NCI-H2107 treated with DMSO at 0.1 percent for 48 hours (cell line): ENCODE results near the gene FGD5.
A peak's percentile ranks its signal among the peaks of the same experiment; 100 is the strongest.

ENCODE experiments used
- DNase-seq: peaks from one replicate; lab custom pipeline; 2025; ENCODE audit not compliant: unreplicated experiment; lab: John Stamatoyannopoulos, UW

The FGD5 gene

GRCh38 chr3:14818804-14819500 lies at the start of gene FGD5:
TSS of gene FGD5 (plus strand) at chr3:14818962. CDS start at chr3:14819072, 110 bp downstream.
- DNase-seq = no peak

- no peak for DNase-seq
Observed at GRCh38 chr3:14769544-14770325, 49.0 kb upstream of the FGD5 start.

GRCh38 chr3:14770591-14770990 lies 48.2 kb upstream of the FGD5 start:
- DNase-seq = no peak

- DNase-seq = no peak
Observed at GRCh38 chr3:14771593-14772497, 46.9 kb upstream of the FGD5 start.

- no peak for DNase-seq
Observed at GRCh38 chr3:14772533-14773138, 46.1 kb upstream of the FGD5 start.

GRCh38 chr3:14773281-14773680 lies 45.5 kb upstream of the FGD5 start:
- no peak for DNase-seq

GRCh38 chr3:14773691-14774128 lies 45.1 kb upstream of the FGD5 start:
- no peak for DNase-seq

- DNase-seq = no peak
Observed at GRCh38 chr3:14774431-14774830, 44.3 kb upstream of the FGD5 start.

- DNase-seq = no peak
Observed at GRCh38 chr3:14775011-14775410, 43.8 kb upstream of the FGD5 start.

GRCh38 chr3:14775563-14775962 lies 43.2 kb upstream of the FGD5 start:
- no peak for DNase-seq

GRCh38 chr3:14779069-14779685 lies 39.6 kb upstream of the FGD5 start:
- no peak for DNase-seq

GRCh38 chr3:14780927-14781507 lies 37.7 kb upstream of the FGD5 start:
- peak; percentile 56 for DNase-seq

- DNase-seq = no peak
Observed at GRCh38 chr3:14783480-14784086, 35.2 kb upstream of the FGD5 start.

GRCh38 chr3:14784087-14784681 lies 34.6 kb upstream of the FGD5 start:
- no peak for DNase-seq

- no peak for DNase-seq
Observed at GRCh38 chr3:14785207-14786155, 33.3 kb upstream of the FGD5 start.

- DNase-seq = no peak
Observed at GRCh38 chr3:14786369-14786768, 32.4 kb upstream of the FGD5 start.

GRCh38 chr3:14787630-14788029 lies 31.1 kb upstream of the FGD5 start:
- DNase-seq = no peak

GRCh38 chr3:14788644-14789043 lies 30.1 kb upstream of the FGD5 start:
- no peak for DNase-seq
